HepG2 (cell line): Measurements from ENCODE around the gene DLG2. TPM values are rescaled to one million over a fixed set of nuclear protein-coding genes. Genes with fewer than 3 reads are reported as not detected.
A peak's percentile ranks its signal among the peaks of the same experiment; 100 is the strongest.

Source experiments
- ATAC-seq: fragments of 200-7000 bp; cut with Tn5 transposase; 3 replicates; pipeline ENCODE4 v1.9.1; 2020; ENCODE audit warnings: mild to moderate bottlenecking, moderate library complexity
- BruUV-seq: library from RNA; stranded (reverse); fragments of 400-500 nt; replicated peaks from 2 replicates; lab custom pipeline; 2021; lab: Mats Ljungman, UMichigan
- CTCF ChIA-PET: fragments of 300-600 bp; formaldehyde crosslinking; extraction: SDS; loops from one replicate; lab custom pipeline; 2021; ENCODE audit warnings: low total read pairs, inconsistent platforms, low intra/inter-chr PET ratio; lab: Yijun Ruan, JAX
- POLR2A ChIA-PET: fragments of 350-600 bp; sonication (Branson Sonifier 250); formaldehyde crosslinking; loops from one replicate; lab custom pipeline; 2020; ENCODE audit warnings: antibody characterized with exemption, inconsistent platforms; lab: Yijun Ruan, JAX
- DNase-seq: peaks from one replicate; pipeline ENCODE4 v3.0.0-alpha.2; 2015; ENCODE audit warnings: low spot score
- FAIRE-seq: peaks from 3 replicates; lab custom pipeline; 2011; peaks lifted over from hg19 to GRCh38; lab: Jason Lieb, UNC
- H2AFZ ChIP-seq: one replicate; pipeline ENCODE4 v1.6.1; 2011; ENCODE audit warnings: low read length, inconsistent platforms
- H3K27ac ChIP-seq: fragments of 300-600 bp; 3 replicates; pipeline ENCODE4 v1.8.0; 2011; ENCODE audit warnings: mixed run types, mild to moderate bottlenecking, mixed read lengths, low read length, inconsistent platforms; ENCODE audit not compliant: insufficient read depth; ENCODE audit errors: extremely low read length
- H3K27me3 ChIP-seq, 2 experiments: fragments of 200-600 bp in 1 of 2; 2 replicates in 1 of 2; 3 replicates in 1 of 2; pipeline versions ENCODE4 v1.6.0 to v1.8.0; 2011; ENCODE audit warnings: low read length in 2 of 2, mild to moderate bottlenecking in 2 of 2, moderate library complexity in 2 of 2, inconsistent platforms in 1 of 2; ENCODE audit not compliant: insufficient read depth in 2 of 2, control insufficient read depth in 1 of 2
- H3K36me3 ChIP-seq, 2 experiments: fragments of 200-600 bp in 1 of 2; replicated peaks in 1 of 2; 2 replicates in 1 of 2; 3 replicates in 1 of 2; pipeline versions ENCODE4 v1.5.1 to v1.8.0; 2011; ENCODE audit warnings: low read length in 2 of 2, inconsistent platforms in 1 of 2; ENCODE audit not compliant: insufficient read depth in 2 of 2, control insufficient read depth in 1 of 2
- H3K4me1 ChIP-seq: 2 replicates; pipeline ENCODE4 v1.5.1; 2012; ENCODE audit warnings: low read length, inconsistent platforms; ENCODE audit not compliant: insufficient read depth
- H3K4me2 ChIP-seq: 2 replicates; pipeline ENCODE4 v1.6.0; 2011; ENCODE audit warnings: low read depth, low read length, inconsistent platforms
- H3K4me3 ChIP-seq, 3 experiments: fragments of 200-600 bp in 1 of 3; sonication (generic), shearing (Covaris generic) in 1 of 3; replicated peaks in 1 of 3; 2 replicates each; pipeline ENCODE4 v1.5.1; 2011 to 2016; ENCODE audit warnings: low read length in 3 of 3, inconsistent platforms in 2 of 3, low read depth in 2 of 3, mild to moderate bottlenecking in 2 of 3, control low read depth in 1 of 3, mixed read lengths in 1 of 3; ENCODE audit not compliant: insufficient read depth in 1 of 3
- H3K79me2 ChIP-seq: one replicate; pipeline ENCODE4 v1.6.1; 2011; ENCODE audit warnings: low read length, inconsistent platforms; ENCODE audit not compliant: insufficient read depth
- H3K9ac ChIP-seq: 2 replicates; pipeline ENCODE4 v1.6.0; 2011; ENCODE audit warnings: mild to moderate bottlenecking, low read depth, low read length, inconsistent platforms; ENCODE audit not compliant: insufficient read depth
- H3K9me3 ChIP-seq: 2 replicates; pipeline ENCODE4 v1.5.1; 2012; ENCODE audit warnings: mild to moderate bottlenecking, low read length
- H4K20me1 ChIP-seq: 2 replicates; pipeline ENCODE4 v1.6.0; 2011; ENCODE audit warnings: inconsistent platforms, mild to moderate bottlenecking, low read length, moderate library complexity; ENCODE audit not compliant: insufficient read depth
- ATF1 ChIP-seq: IDR thresholded peaks from 2 replicates; pipeline ENCODE4 v1.6.1; 2016; ENCODE audit warnings: mild to moderate bottlenecking, control low read depth
- ATF7-NPFF ChIP-seq: sonication (generic); formaldehyde crosslinking; IDR thresholded peaks from 2 replicates; pipeline ENCODE4 v1.8.1; 2023; ENCODE audit warnings: mild to moderate bottlenecking, low read depth, missing genetic modification reagents, moderate library complexity
- CCAR2 ChIP-seq: fragments of 200-400 bp; formaldehyde crosslinking; optimal IDR thresholded peaks from 2 replicates; pipeline ENCODE3; 2018; ENCODE audit warnings: low read depth, mild to moderate bottlenecking, low read length, moderate library complexity
- GATA4 ChIP-seq: sonication (generic); IDR thresholded peaks from 2 replicates; pipeline ENCODE4 v1.6.1; 2016; ENCODE audit warnings: antibody characterized with exemption, low read depth, borderline replicate concordance
- HOXA5 ChIP-seq: sonication (generic); formaldehyde crosslinking; IDR thresholded peaks from 2 replicates; pipeline ENCODE4 v1.4.0; 2020; ENCODE audit warnings: missing genetic modification reagents
- JUN ChIP-seq: sonication (generic); formaldehyde crosslinking; IDR thresholded peaks from 2 replicates; pipeline ENCODE4 v1.4.0; 2020; ENCODE audit warnings: mild to moderate bottlenecking, missing genetic modification reagents
- MEIS2 ChIP-seq: sonication (generic); formaldehyde crosslinking; IDR thresholded peaks from 2 replicates; pipeline ENCODE4 v1.9.0; 2021; ENCODE audit warnings: mild to moderate bottlenecking, missing genetic modification reagents
- NR2F1 ChIP-seq, 2 experiments: fragments of 450-650 bp in 1 of 2; formaldehyde crosslinking in 1 of 2; IDR thresholded peaks; 2 replicates each; pipeline versions ENCODE4 v1.5.0 to v1.6.1; 2016 to 2020; ENCODE audit warnings: mild to moderate bottlenecking in 1 of 2, missing compliant biosample characterization in 1 of 2, missing genetic modification reagents in 1 of 2, moderate library complexity in 1 of 2
- SATB2 ChIP-seq: sonication (generic); formaldehyde crosslinking; IDR thresholded peaks from 2 replicates; pipeline ENCODE4 v1.5.0; 2020; ENCODE audit warnings: missing genetic modification reagents
- TMF1 ChIP-seq: sonication (generic); formaldehyde crosslinking; IDR thresholded peaks from 2 replicates; pipeline ENCODE4 v1.8.1; 2022; ENCODE audit warnings: low read depth, missing genetic modification reagents
- ZFP41 ChIP-seq: sonication (generic); formaldehyde crosslinking; IDR thresholded peaks from 2 replicates; pipeline ENCODE4 v1.4.0; 2020; ENCODE audit warnings: mild to moderate bottlenecking, missing genetic modification reagents, borderline replicate concordance
- ZNF160 ChIP-seq: sonication (generic); formaldehyde crosslinking; IDR thresholded peaks from 2 replicates; pipeline ENCODE4 v1.8.0; 2022; ENCODE audit warnings: mild to moderate bottlenecking, inconsistent platforms, missing genetic modification reagents
- ZNF510 ChIP-seq: sonication (generic); formaldehyde crosslinking; IDR thresholded peaks from 2 replicates; pipeline ENCODE4 v1.4.0; 2020; ENCODE audit warnings: low read depth, mild to moderate bottlenecking, missing genetic modification reagents
- ZNF598 ChIP-seq: sonication (generic); formaldehyde crosslinking; IDR thresholded peaks from 2 replicates; pipeline ENCODE4 v1.5.1; 2020; ENCODE audit warnings: mild to moderate bottlenecking, missing genetic modification reagents, borderline replicate concordance
- WGBS: methylation state at CpG from one replicate; pipeline ENCODE4 v1.1.6; 2017; ENCODE audit warnings: low lambda C conversion rate; 5-methylcytosine and 5-hydroxymethylcytosine counted together
- in situ Hi-C: cut with HindIII; loops from 2 replicates; pipeline ENCODE4 v1.10.0; 2017; ENCODE audit warnings: low pct_unique_long_range_greater_than_20kb; ENCODE audit not compliant: extremely low pct_ligation_motif_present
- intact Hi-C: fragments of 100-400 bp; cut with micrococcal nuclease; formaldehyde crosslinking; loops from one replicate; pipeline ENCODE4 v1.10.0; 2022; ENCODE audit not compliant: unreplicated experiment
- polyA plus RNA-seq, 8 experiments: library from polyadenylated mRNA; depleted of rRNA in 3 of 8; stranded (reverse) in 7 of 8; unstranded in 1 of 8; fragments of >200 nt; fragmentation: Illumina TruSeq in 4 of 8; extraction: Trizol in 4 of 8; gene quantifications; 2 replicates each; pipeline versions ENCODE4 v1.2.1 to v1.2.3, GENCODE V29; 2011 to 2016; ENCODE audit warnings: low read depth in 4 of 8, missing spikeins in 1 of 8, mixed read lengths in 1 of 8; ENCODE audit not compliant: insufficient read depth in 1 of 8
- total RNA-seq, 5 experiments: library from RNA; depleted of rRNA; stranded (reverse); fragments of >200 nt; fragmentation: Illumina TruSeq; extraction: Trizol; gene quantifications; 2 replicates each; pipeline ENCODE4 v1.2.3, GENCODE V29; 2016; ENCODE audit warnings: low read depth in 1 of 5
- TF ChIP-seq, protein P1 (sequence below): sonication (generic); formaldehyde crosslinking; IDR thresholded peaks from 2 replicates; pipeline ENCODE4 v1.4.0; 2020; ENCODE audit warnings: mild to moderate bottlenecking, missing genetic modification reagents
- TF ChIP-seq, protein P2 (sequence below): sonication (generic); formaldehyde crosslinking; IDR thresholded peaks from 2 replicates; pipeline ENCODE4 v1.5.1; 2020; ENCODE audit warnings: mild to moderate bottlenecking, moderate library complexity, missing genetic modification reagents

DLG2 gene
- total and polyA plus RNA-seq, 2 of the 13 experiments (the other 11 are each of a cell fraction or from before 2014, with no cell fraction given) = 0.46 to 1.0 TPM

- FAIRE-seq (no peak), ATAC-seq (no peak), DNase-seq (no peak)
- Histone ChIP-seq H3K27me3 (no peaks in the 10 kb centered on the region), H3K4me2 (no peak overlapping the region), H3K4me3 (no peak overlapping the region), H3K9me3 (no peaks in the 10 kb centered on the region), H3K4me1 (peaks cover 7% of the 10 kb centered on the region; the same call in 1 of the 2 replicates), H3K9ac (no peak overlapping the region), H2AFZ (no peak overlapping the region), H4K20me1 (no peaks in the 10 kb centered on the region), H3K79me2 (no peaks in the 10 kb centered on the region), H3K36me3 (no peaks in the 10 kb centered on the region), H3K27ac (no peak overlapping the region)
- intact Hi-C loops (no loop called here), in situ Hi-C loops (no loop called here)
- no TSS peak for BruUV-seq
- TF ChIP-seq, protein P1, sequence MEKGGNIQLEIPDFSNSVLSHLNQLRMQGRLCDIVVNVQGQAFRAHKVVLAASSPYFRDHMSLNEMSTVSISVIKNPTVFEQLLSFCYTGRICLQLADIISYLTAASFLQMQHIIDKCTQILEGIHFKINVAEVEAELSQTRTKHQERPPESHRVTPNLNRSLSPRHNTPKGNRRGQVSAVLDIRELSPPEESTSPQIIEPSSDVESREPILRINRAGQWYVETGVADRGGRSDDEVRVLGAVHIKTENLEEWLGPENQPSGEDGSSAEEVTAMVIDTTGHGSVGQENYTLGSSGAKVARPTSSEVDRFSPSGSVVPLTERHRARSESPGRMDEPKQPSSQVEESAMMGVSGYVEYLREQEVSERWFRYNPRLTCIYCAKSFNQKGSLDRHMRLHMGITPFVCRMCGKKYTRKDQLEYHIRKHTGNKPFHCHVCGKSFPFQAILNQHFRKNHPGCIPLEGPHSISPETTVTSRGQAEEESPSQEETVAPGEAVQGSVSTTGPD = no peak
- TF ChIP-seq ZNF598 (CRISPR knock-in tag) (no peak), MEIS2 (no peak), ATF1 (CRISPR knock-in tag) (no peak), JUN (CRISPR knock-in tag) (no peak), ATF7-NPFF (CRISPR knock-in tag) (no peak), ZFP41 (no peak)
- ChIA-PET POLR2A (no interaction called here), CTCF (no interaction called here)
- 0% methylated on average over 1 of the region's 1 CpG for WGBS
Observed at GRCh38 chr11:83528877-83529276, 2098.3 kb downstream of the DLG2 start.

GRCh38 chr11:83528225-83528624, 2098.9 kb downstream of the DLG2 start:
- ChIA-PET CTCF (no interaction called here), POLR2A (no interaction called here)
- Histone ChIP-seq H3K4me2 (0 out of 2 replicates have a peak overlapping the region, but pooled peaks have one; percentile 2), H4K20me1 (no peaks in the 10 kb centered on the region), H3K9ac (no peak overlapping the region), H3K27ac (no peak overlapping the region), H3K4me3 (no peak overlapping the region), H3K9me3 (no peaks in the 10 kb centered on the region), H2AFZ (no peak overlapping the region), H3K4me1 (peaks cover 7% of the 10 kb centered on the region; the same call in 1 of the 2 replicates), H3K27me3 (no peaks in the 10 kb centered on the region), H3K36me3 (no peaks in the 10 kb centered on the region), H3K79me2 (no peaks in the 10 kb centered on the region)
- intact Hi-C loops = no loop called here
- 7% methylated on average over 1 of the region's 1 CpG for WGBS
- no peak for DNase-seq
- no TSS peak for BruUV-seq
- in situ Hi-C loops = no loop called here
- no peak for FAIRE-seq
- ATAC-seq = no peak
- TF ChIP-seq SATB2 (CRISPR knock-in tag) (no peak), ZNF160 (CRISPR knock-in tag) (no peak), NR2F1 (CRISPR knock-in tag; IDR thresholded peaks at IDR 0.05) (no peak), TMF1 (CRISPR knock-in tag) (no peak), GATA4 (no peak), CCAR2 (no peak), ZNF510 (CRISPR knock-in tag) (no peak), HOXA5 (no peak)
- TF ChIP-seq, protein P2, sequence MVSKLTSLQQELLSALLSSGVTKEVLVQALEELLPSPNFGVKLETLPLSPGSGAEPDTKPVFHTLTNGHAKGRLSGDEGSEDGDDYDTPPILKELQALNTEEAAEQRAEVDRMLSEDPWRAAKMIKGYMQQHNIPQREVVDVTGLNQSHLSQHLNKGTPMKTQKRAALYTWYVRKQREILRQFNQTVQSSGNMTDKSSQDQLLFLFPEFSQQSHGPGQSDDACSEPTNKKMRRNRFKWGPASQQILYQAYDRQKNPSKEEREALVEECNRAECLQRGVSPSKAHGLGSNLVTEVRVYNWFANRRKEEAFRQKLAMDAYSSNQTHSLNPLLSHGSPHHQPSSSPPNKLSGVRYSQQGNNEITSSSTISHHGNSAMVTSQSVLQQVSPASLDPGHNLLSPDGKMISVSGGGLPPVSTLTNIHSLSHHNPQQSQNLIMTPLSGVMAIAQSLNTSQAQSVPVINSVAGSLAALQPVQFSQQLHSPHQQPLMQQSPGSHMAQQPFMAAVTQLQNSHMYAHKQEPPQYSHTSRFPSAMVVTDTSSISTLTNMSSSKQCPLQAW = no peak
